Panc1 (cell line): ENCODE measurements around the gene DLG5.

Experiments
- POLR2AphosphoS5 ChIP-seq: IDR thresholded peaks from 2 replicates; pipeline ENCODE4 v1.6.1; 2012; ENCODE audit warnings: mild to moderate bottlenecking, low read depth, low read length, moderate library complexity
- SIN3A ChIP-seq: IDR thresholded peaks from 2 replicates; pipeline ENCODE4 v1.6.1; 2012; ENCODE audit warnings: low read depth, mild to moderate bottlenecking, low read length, moderate library complexity, borderline replicate concordance; ENCODE audit not compliant: insufficient read depth
- TCF7L2 ChIP-seq: IDR thresholded peaks from 2 replicates; pipeline ENCODE4 v1.6.1; 2011; ENCODE audit warnings: mild to moderate bottlenecking, low read depth, low read length, inconsistent platforms
- TF ChIP-seq, protein P1 (sequence below): fragments of 450-650 bp; IDR thresholded peaks from 2 replicates; pipeline ENCODE4 v1.5.1; 2017; ENCODE audit warnings: mild to moderate bottlenecking
- TF ChIP-seq, protein P2 (sequence below), 2 experiments: IDR thresholded peaks; 2 replicates each; pipeline ENCODE4 v1.6.1; 2011 to 2012; ENCODE audit warnings: low read depth in 2 of 2, control low read depth in 1 of 2, low read length in 1 of 2, mild to moderate bottlenecking in 1 of 2, moderate library complexity in 1 of 2; ENCODE audit not compliant: insufficient read depth in 1 of 2

- TF ChIP-seq, protein P1, sequence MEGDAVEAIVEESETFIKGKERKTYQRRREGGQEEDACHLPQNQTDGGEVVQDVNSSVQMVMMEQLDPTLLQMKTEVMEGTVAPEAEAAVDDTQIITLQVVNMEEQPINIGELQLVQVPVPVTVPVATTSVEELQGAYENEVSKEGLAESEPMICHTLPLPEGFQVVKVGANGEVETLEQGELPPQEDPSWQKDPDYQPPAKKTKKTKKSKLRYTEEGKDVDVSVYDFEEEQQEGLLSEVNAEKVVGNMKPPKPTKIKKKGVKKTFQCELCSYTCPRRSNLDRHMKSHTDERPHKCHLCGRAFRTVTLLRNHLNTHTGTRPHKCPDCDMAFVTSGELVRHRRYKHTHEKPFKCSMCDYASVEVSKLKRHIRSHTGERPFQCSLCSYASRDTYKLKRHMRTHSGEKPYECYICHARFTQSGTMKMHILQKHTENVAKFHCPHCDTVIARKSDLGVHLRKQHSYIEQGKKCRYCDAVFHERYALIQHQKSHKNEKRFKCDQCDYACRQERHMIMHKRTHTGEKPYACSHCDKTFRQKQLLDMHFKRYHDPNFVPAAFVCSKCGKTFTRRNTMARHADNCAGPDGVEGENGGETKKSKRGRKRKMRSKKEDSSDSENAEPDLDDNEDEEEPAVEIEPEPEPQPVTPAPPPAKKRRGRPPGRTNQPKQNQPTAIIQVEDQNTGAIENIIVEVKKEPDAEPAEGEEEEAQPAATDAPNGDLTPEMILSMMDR: no peak; the same call in 1 of the 2 replicates
- TF ChIP-seq TCF7L2 (no peak), POLR2AphosphoS5 (no peak), SIN3A (no peak)
- TF ChIP-seq, protein P2, sequence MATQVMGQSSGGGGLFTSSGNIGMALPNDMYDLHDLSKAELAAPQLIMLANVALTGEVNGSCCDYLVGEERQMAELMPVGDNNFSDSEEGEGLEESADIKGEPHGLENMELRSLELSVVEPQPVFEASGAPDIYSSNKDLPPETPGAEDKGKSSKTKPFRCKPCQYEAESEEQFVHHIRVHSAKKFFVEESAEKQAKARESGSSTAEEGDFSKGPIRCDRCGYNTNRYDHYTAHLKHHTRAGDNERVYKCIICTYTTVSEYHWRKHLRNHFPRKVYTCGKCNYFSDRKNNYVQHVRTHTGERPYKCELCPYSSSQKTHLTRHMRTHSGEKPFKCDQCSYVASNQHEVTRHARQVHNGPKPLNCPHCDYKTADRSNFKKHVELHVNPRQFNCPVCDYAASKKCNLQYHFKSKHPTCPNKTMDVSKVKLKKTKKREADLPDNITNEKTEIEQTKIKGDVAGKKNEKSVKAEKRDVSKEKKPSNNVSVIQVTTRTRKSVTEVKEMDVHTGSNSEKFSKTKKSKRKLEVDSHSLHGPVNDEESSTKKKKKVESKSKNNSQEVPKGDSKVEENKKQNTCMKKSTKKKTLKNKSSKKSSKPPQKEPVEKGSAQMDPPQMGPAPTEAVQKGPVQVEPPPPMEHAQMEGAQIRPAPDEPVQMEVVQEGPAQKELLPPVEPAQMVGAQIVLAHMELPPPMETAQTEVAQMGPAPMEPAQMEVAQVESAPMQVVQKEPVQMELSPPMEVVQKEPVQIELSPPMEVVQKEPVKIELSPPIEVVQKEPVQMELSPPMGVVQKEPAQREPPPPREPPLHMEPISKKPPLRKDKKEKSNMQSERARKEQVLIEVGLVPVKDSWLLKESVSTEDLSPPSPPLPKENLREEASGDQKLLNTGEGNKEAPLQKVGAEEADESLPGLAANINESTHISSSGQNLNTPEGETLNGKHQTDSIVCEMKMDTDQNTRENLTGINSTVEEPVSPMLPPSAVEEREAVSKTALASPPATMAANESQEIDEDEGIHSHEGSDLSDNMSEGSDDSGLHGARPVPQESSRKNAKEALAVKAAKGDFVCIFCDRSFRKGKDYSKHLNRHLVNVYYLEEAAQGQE (IDR thresholded peaks at IDR 0.05; ENCODE audit: insufficient read depth in 1 of 2, low read depth in 2 of 2, low read length in 1 of 2): no peak
Measured at GRCh38 chr10:77843264-77843663, 83.3 kb downstream of the DLG5 start.
